Right renal pelvis (tissue), 4 donors: Measurements from ENCODE around the gene NFE2L2. TPM values are rescaled to one million over a fixed set of nuclear protein-coding genes. Genes with fewer than 3 reads are reported as not detected.
A peak's percentile ranks its signal among the peaks of the same experiment; 100 is the strongest.
"Not testable (repeated sequence)": the region's sequence is repeated elsewhere in the genome, so short reads cannot be mapped to it uniquely, and the experiment has no call there.

Experiments used
- DNase-seq, 4 donors: peaks; one replicate each; pipeline ENCODE4 v3.0.0-alpha.2; 2013; ENCODE audit warnings: low read depth in 4 of 4, low spot score in 3 of 4, missing footprints in 1 of 4
- polyA plus RNA-seq, 4 donors: library from polyadenylated mRNA; unstranded; fragments of 120-200 nt; gene quantifications; one replicate each; pipeline ENCODE4 v1.2.1, GENCODE V29; 2013; ENCODE audit not compliant: insufficient read length in 4 of 4

Gene NFE2L2
- polyA plus RNA-seq, 4 donors: 145 to 173 (median 161) TPM

- DNase-seq: no peak
These were observed 6.5 kb downstream of the NFE2L2 start for GRCh38 chr2:177258059-177258458.

GRCh38 chr2:177257471-177257870 lies 7.1 kb downstream of the NFE2L2 start:
- no peak for DNase-seq

- no peak for DNase-seq
These were observed 7.8 kb downstream of the NFE2L2 start for GRCh38 chr2:177256695-177257094.

GRCh38 chr2:177256026-177256425 lies 8.5 kb downstream of the NFE2L2 start:
- no peak for DNase-seq

GRCh38 chr2:177255227-177255601 lies 9.3 kb downstream of the NFE2L2 start:
- DNase-seq: no peak

GRCh38 chr2:177254433-177255226 lies 9.9 kb downstream of the NFE2L2 start:
- no peak for DNase-seq

- no peak for DNase-seq
These were observed 10.8 kb downstream of the NFE2L2 start for GRCh38 chr2:177253704-177254103.

- no peak for DNase-seq
These were observed 11.6 kb downstream of the NFE2L2 start for GRCh38 chr2:177252808-177253531.

GRCh38 chr2:177251165-177251542 lies 13.4 kb downstream of the NFE2L2 start:
- DNase-seq: no peak

- no peak for DNase-seq
These were observed 14.1 kb downstream of the NFE2L2 start for GRCh38 chr2:177250461-177250860.

GRCh38 chr2:177249038-177249437 lies 15.5 kb downstream of the NFE2L2 start:
- DNase-seq: no peak

- no peak for DNase-seq
These were observed 16.7 kb downstream of the NFE2L2 start for GRCh38 chr2:177247693-177248262.

- not testable (repeated sequence) for DNase-seq
These were observed 17.9 kb downstream of the NFE2L2 start for GRCh38 chr2:177246523-177247030.

- DNase-seq: no peak
These were observed 18.5 kb downstream of the NFE2L2 start for GRCh38 chr2:177246000-177246399.

GRCh38 chr2:177245010-177245422 lies 19.5 kb downstream of the NFE2L2 start:
- no peak for DNase-seq

- no peak for DNase-seq
These were observed 20.2 kb downstream of the NFE2L2 start for GRCh38 chr2:177244244-177244771.

GRCh38 chr2:177243476-177243875 lies 21.1 kb downstream of the NFE2L2 start:
- no peak for DNase-seq

- DNase-seq: no peak
These were observed 21.5 kb downstream of the NFE2L2 start for GRCh38 chr2:177243073-177243472.

GRCh38 chr2:177242121-177242987 lies 22.2 kb downstream of the NFE2L2 start:
- peak in 2 of 4 donors; percentile 67 for DNase-seq

GRCh38 chr2:177241711-177242120 lies 22.8 kb downstream of the NFE2L2 start:
- no peak for DNase-seq
